ENCODE data around the gene GYS2.

GYS2 gene

GRCh38 chr12:21566907-21567394, 37.7 kb downstream of the GYS2 start:
- H3K4me1 ChIP-seq (ENCODE audit: insufficient read depth, low read length, poor library complexity, severe bottlenecking), result no peaks in the 10 kb centered on the region
- no peak overlapping the region for H3K4me3 ChIP-seq (ENCODE audit: low read length, poor library complexity, severe bottlenecking)
- H3K9ac ChIP-seq (ENCODE audit: low read depth, low read length, poor library complexity, severe bottlenecking), result no peak overlapping the region
- no peaks in the 10 kb centered on the region for H3F3A ChIP-seq (ENCODE audit: low read depth)
- H4K20me1 ChIP-seq (ENCODE audit: insufficient read depth, low read length, poor library complexity, severe bottlenecking), result no peaks in the 10 kb centered on the region
- H3K27me3 ChIP-seq (ENCODE audit: insufficient read depth, low read length, poor library complexity, severe bottlenecking), result no peaks in the 10 kb centered on the region
- no peaks in the 10 kb centered on the region for H3K9me3 ChIP-seq (ENCODE audit: insufficient read depth, low read depth, low read length)
- TF ChIP-seq EZH2phosphoT487 (IDR thresholded peaks at IDR 0.05; ENCODE audit: borderline replicate concordance) (no peak), CTCF (conservative IDR thresholded peaks at IDR 0.05; ENCODE audit: low read length) (no peak)
- H3K79me2 ChIP-seq (ENCODE audit: insufficient read depth, low read length), result no peaks in the 10 kb centered on the region
- H3K9me2 ChIP-seq (replicated peaks; ENCODE audit: low read depth, low read length), result no peaks in the 10 kb centered on the region
- no peaks in the 10 kb centered on the region for H3K36me3 ChIP-seq (ENCODE audit: insufficient read depth, low read length)
- no peak overlapping the region for H3K4me2 ChIP-seq (ENCODE audit: low read depth, low read length, poor library complexity, severe bottlenecking)
- H2AFZ ChIP-seq (ENCODE audit: low read length), result no peak overlapping the region

GRCh38 chr12:21566223-21566906, 38.3 kb downstream of the GYS2 start:
- no peak overlapping the region for H2AFZ ChIP-seq (ENCODE audit: low read length)
- H3K79me2 ChIP-seq (ENCODE audit: insufficient read depth, low read length), result no peaks in the 10 kb centered on the region
- H3K4me2 ChIP-seq (ENCODE audit: low read depth, low read length, poor library complexity, severe bottlenecking), result no peak overlapping the region
- no peaks in the 10 kb centered on the region for H3K36me3 ChIP-seq (ENCODE audit: insufficient read depth, low read length)
- no peaks in the 10 kb centered on the region for H4K20me1 ChIP-seq (ENCODE audit: insufficient read depth, low read length, poor library complexity, severe bottlenecking)
- TF ChIP-seq EZH2phosphoT487 (IDR thresholded peaks at IDR 0.05; ENCODE audit: borderline replicate concordance), result no peak
- no peak for TF ChIP-seq CTCF (conservative IDR thresholded peaks at IDR 0.05; ENCODE audit: low read length)
- H3F3A ChIP-seq (ENCODE audit: low read depth), result no peaks in the 10 kb centered on the region
- H3K4me3 ChIP-seq (ENCODE audit: low read length, poor library complexity, severe bottlenecking), result no peak overlapping the region
- H3K9me2 ChIP-seq (replicated peaks; ENCODE audit: low read depth, low read length), result no peaks in the 10 kb centered on the region
- no peaks in the 10 kb centered on the region for H3K27me3 ChIP-seq (ENCODE audit: insufficient read depth, low read length, poor library complexity, severe bottlenecking)
- no peaks in the 10 kb centered on the region for H3K4me1 ChIP-seq (ENCODE audit: insufficient read depth, low read length, poor library complexity, severe bottlenecking)
- H3K9me3 ChIP-seq (ENCODE audit: insufficient read depth, low read depth, low read length), result no peaks in the 10 kb centered on the region
- no peak overlapping the region for H3K9ac ChIP-seq (ENCODE audit: low read depth, low read length, poor library complexity, severe bottlenecking)

GRCh38 chr12:21562859-21563258, 41.8 kb downstream of the GYS2 start:
- H3K79me2 ChIP-seq (ENCODE audit: insufficient read depth, low read length), result no peaks in the 10 kb centered on the region
- no peak overlapping the region for H3K4me2 ChIP-seq (ENCODE audit: low read depth, low read length, poor library complexity, severe bottlenecking)
- H3K9ac ChIP-seq (ENCODE audit: low read depth, low read length, poor library complexity, severe bottlenecking), result no peak overlapping the region
- no peaks in the 10 kb centered on the region for H3K9me3 ChIP-seq (ENCODE audit: insufficient read depth, low read depth, low read length)
- no peaks in the 10 kb centered on the region for H3K9me2 ChIP-seq (replicated peaks; ENCODE audit: low read depth, low read length)
- no peaks in the 10 kb centered on the region for H4K20me1 ChIP-seq (ENCODE audit: insufficient read depth, low read length, poor library complexity, severe bottlenecking)
- no peaks in the 10 kb centered on the region for H3K27me3 ChIP-seq (ENCODE audit: insufficient read depth, low read length, poor library complexity, severe bottlenecking)
- H3K36me3 ChIP-seq (ENCODE audit: insufficient read depth, low read length), result no peaks in the 10 kb centered on the region
- H3K4me3 ChIP-seq (ENCODE audit: low read length, poor library complexity, severe bottlenecking), result no peak overlapping the region
- no peaks in the 10 kb centered on the region for H3K4me1 ChIP-seq (ENCODE audit: insufficient read depth, low read length, poor library complexity, severe bottlenecking)
- H2AFZ ChIP-seq (ENCODE audit: low read length), result no peak overlapping the region
- H3F3A ChIP-seq (ENCODE audit: low read depth), result no peaks in the 10 kb centered on the region
- TF ChIP-seq EZH2phosphoT487 (IDR thresholded peaks at IDR 0.05; ENCODE audit: borderline replicate concordance) (no peak), CTCF (conservative IDR thresholded peaks at IDR 0.05; ENCODE audit: low read length) (no peak)
